HepG2 (cell line): ENCODE results near the gene LDAF1. TPM values are rescaled to one million over a fixed set of nuclear protein-coding genes. Genes with fewer than 3 reads are reported as not detected.
A peak's percentile ranks its signal among the peaks of the same experiment; 100 is the strongest.

ENCODE experiments used
- CEBPB ChIP-seq: IDR thresholded peaks from 2 replicates; pipeline ENCODE4 v1.6.1; 2011; ENCODE audit warnings: low read depth, low read length, improper control_type of control experiment, borderline replicate concordance
- FOXK1 ChIP-seq: sonication (generic); formaldehyde crosslinking; IDR thresholded peaks from 2 replicates; pipeline ENCODE4 v1.4.0; 2020; ENCODE audit warnings: low read depth, missing genetic modification reagents, borderline replicate concordance
- HDAC2 ChIP-seq: sonication (generic); formaldehyde crosslinking; IDR thresholded peaks from 2 replicates; pipeline ENCODE4 v1.4.0; 2020; ENCODE audit warnings: missing genetic modification reagents
- MBNL3 ChIP-seq: fragments of 250-450 bp; sonication (Bioruptor Pico); conservative IDR thresholded peaks from 2 replicates; pipeline ENCODE4 v1.8.0; 2022; ENCODE audit warnings: mild to moderate bottlenecking, inconsistent platforms
- MXI1 ChIP-seq: IDR thresholded peaks from 3 replicates; pipeline ENCODE4 v1.6.1; 2012; ENCODE audit warnings: low read depth, low read length, inconsistent platforms, borderline replicate concordance
- NFE2L1 ChIP-seq: sonication (generic); formaldehyde crosslinking; IDR thresholded peaks from 2 replicates; pipeline ENCODE4 v1.4.0; 2020; ENCODE audit warnings: missing genetic modification reagents, mild to moderate bottlenecking, borderline replicate concordance
- PITX1 ChIP-seq: sonication (generic); formaldehyde crosslinking; IDR thresholded peaks from 2 replicates; pipeline ENCODE4 v1.5.1; 2020; ENCODE audit warnings: mild to moderate bottlenecking, missing genetic modification reagents
- RXRB ChIP-seq: IDR thresholded peaks from 2 replicates; pipeline ENCODE4 v1.6.1; 2016; ENCODE audit warnings: borderline replicate concordance, missing genetic modification reagents, missing compliant biosample characterization
- ZNF256 ChIP-seq: sonication (generic); formaldehyde crosslinking; conservative IDR thresholded peaks from 2 replicates; pipeline ENCODE4 v1.4.0; 2020; ENCODE audit warnings: missing genetic modification reagents
- ZNF337 ChIP-seq: sonication (generic); formaldehyde crosslinking; IDR thresholded peaks from 2 replicates; pipeline ENCODE4 v1.5.1; 2020; ENCODE audit warnings: missing genetic modification reagents, low read depth, mild to moderate bottlenecking, borderline replicate concordance
- ZNF816 ChIP-seq: sonication (generic); formaldehyde crosslinking; IDR thresholded peaks from 2 replicates; pipeline ENCODE4 v1.8.0; 2022; ENCODE audit warnings: missing genetic modification reagents, mild to moderate bottlenecking, borderline replicate concordance
- polyA plus RNA-seq, 8 experiments: library from polyadenylated mRNA; depleted of rRNA in 3 of 8; stranded (reverse) in 7 of 8; unstranded in 1 of 8; fragments of >200 nt; fragmentation: Illumina TruSeq in 4 of 8; extraction: Trizol in 4 of 8; gene quantifications; 2 replicates each; pipeline versions ENCODE4 v1.2.1 to v1.2.3, GENCODE V29; 2011 to 2016; ENCODE audit warnings: low read depth in 4 of 8, missing spikeins in 1 of 8, mixed read lengths in 1 of 8; ENCODE audit not compliant: insufficient read depth in 1 of 8
- total RNA-seq, 5 experiments: library from RNA; depleted of rRNA; stranded (reverse); fragments of >200 nt; fragmentation: Illumina TruSeq; extraction: Trizol; gene quantifications; 2 replicates each; pipeline ENCODE4 v1.2.3, GENCODE V29; 2016; ENCODE audit warnings: low read depth in 1 of 5
- TF ChIP-seq, protein P1 (sequence below): sonication (generic); formaldehyde crosslinking; IDR thresholded peaks from 2 replicates; pipeline ENCODE4 v1.4.0; 2020; ENCODE audit warnings: missing genetic modification reagents

Gene LDAF1
- total and polyA plus RNA-seq, 2 of the 13 experiments (the other 11 are each of a cell fraction or from before 2014, with no cell fraction given), result 6.3 to 7.5 TPM

DNA sequence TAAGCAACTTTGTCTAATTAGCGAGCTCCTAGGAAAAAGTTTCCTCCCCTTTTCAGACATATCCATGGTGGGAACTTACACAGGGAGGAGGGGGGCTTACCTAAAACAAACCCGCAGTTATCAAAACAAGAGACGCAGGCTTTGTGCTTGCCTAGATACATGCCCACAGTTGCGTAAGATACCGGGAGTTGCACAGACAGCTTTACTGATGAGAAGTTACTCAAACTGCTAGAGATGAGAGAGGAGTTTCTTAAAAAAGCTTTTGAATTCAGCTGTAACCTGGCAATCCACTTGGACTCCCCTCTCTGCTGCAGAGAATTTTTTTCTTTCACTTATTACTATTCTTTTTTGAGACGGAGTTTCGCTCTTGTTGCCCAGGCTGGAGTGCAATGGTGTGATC lies 59.7 kb downstream of the LDAF1 start (continued):
- 0 out of 2 replicates have a peak, but pooled peaks have one; percentile 21 for TF ChIP-seq RXRB (CRISPR knock-in tag)
- peak; percentile 19; the same call in 1 of the 2 replicates for TF ChIP-seq PITX1 (CRISPR knock-in tag)
- no peak for TF ChIP-seq MXI1
- no peak for TF ChIP-seq ZNF256 (CRISPR knock-in tag)
- no peak for TF ChIP-seq ZNF816 (CRISPR knock-in tag)
- no peak for TF ChIP-seq MBNL3
- TF ChIP-seq FOXK1 (CRISPR knock-in tag), result 0 out of 2 replicates have a peak, but pooled peaks have one; percentile 14
- TF ChIP-seq, protein P1, sequence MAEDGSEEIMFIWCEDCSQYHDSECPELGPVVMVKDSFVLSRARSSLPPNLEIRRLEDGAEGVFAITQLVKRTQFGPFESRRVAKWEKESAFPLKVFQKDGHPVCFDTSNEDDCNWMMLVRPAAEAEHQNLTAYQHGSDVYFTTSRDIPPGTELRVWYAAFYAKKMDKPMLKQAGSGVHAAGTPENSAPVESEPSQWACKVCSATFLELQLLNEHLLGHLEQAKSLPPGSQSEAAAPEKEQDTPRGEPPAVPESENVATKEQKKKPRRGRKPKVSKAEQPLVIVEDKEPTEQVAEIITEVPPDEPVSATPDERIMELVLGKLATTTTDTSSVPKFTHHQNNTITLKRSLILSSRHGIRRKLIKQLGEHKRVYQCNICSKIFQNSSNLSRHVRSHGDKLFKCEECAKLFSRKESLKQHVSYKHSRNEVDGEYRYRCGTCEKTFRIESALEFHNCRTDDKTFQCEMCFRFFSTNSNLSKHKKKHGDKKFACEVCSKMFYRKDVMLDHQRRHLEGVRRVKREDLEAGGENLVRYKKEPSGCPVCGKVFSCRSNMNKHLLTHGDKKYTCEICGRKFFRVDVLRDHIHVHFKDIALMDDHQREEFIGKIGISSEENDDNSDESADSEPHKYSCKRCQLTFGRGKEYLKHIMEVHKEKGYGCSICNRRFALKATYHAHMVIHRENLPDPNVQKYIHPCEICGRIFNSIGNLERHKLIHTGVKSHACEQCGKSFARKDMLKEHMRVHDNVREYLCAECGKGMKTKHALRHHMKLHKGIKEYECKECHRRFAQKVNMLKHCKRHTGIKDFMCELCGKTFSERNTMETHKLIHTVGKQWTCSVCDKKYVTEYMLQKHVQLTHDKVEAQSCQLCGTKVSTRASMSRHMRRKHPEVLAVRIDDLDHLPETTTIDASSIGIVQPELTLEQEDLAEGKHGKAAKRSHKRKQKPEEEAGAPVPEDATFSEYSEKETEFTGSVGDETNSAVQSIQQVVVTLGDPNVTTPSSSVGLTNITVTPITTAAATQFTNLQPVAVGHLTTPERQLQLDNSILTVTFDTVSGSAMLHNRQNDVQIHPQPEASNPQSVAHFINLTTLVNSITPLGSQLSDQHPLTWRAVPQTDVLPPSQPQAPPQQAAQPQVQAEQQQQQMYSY, result no peak
- no peak for TF ChIP-seq NFE2L1 (CRISPR knock-in tag)
- no peak for TF ChIP-seq HDAC2 (CRISPR knock-in tag)
- no peak for TF ChIP-seq ZNF337 (CRISPR knock-in tag)
- peak; percentile 96 for TF ChIP-seq CEBPB
